ENCODE results near the gene POLE.

Gene POLE

DNA sequence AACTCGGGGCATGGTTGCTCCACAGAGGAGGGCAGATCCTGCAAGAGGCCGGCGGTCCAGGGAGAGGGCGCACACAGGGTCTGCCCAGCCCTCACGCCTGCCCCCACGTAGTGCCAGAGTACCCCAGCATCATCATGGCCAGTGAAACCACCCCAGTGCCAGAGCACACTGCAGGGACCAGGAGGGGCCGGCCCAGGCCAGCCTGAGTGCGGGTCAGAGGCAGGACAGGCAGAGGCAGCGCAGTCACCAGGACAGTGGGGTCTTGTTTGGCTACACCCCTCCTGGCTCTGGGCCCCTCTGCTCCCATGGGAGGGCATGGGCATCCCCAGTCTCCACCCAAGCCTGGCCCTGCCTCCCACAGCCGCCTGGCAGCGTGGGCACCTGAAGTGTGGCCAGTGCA, 111.5 kb downstream of the POLE start:
- DNase-seq, result no peak

DNA sequence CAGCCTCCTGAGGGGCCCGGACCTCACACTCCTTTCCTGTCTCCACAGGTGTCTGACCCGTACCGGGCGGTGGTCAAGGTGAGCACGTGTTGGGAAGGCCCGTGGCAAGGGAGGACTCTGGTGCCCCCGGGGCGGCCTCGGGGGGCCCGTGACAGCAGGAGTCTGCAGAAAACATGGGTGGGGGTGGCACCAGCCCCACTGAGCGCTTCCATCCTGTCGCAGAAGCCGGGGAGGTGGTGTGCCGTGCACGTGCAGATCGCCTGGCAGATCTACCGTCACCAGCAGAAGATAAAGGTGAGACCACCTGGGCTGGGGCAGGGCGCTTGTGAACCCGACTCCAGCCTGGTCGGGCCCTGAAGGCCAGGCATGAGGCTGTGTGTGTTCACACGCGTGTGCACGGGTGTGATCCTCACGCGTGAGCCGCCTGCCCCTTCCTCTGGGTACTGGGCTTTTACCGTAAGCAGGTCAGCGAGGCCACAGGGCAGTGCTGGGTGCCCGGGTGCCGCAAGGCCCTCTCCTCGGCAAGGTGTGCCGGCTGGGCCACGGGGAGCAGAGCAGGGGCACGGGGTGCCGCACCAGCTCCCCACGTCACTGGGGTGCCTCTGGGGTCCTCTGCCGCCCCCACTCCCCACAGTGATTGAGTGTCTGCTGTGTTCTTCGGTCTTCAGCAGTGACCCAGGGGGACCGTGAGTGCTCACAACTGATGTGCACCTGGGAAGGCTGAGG, 112.7 kb downstream of the POLE start:
- DNase-seq, result no peak
